Ammon's horn (tissue), 1 donor: ENCODE data around the gene FGF12.

Experiments used
- DNase-seq: peaks from one replicate; pipeline ENCODE4 v3.0.0-alpha.2; 2016; ENCODE audit warnings: low spot score

The FGF12 gene

DNA sequence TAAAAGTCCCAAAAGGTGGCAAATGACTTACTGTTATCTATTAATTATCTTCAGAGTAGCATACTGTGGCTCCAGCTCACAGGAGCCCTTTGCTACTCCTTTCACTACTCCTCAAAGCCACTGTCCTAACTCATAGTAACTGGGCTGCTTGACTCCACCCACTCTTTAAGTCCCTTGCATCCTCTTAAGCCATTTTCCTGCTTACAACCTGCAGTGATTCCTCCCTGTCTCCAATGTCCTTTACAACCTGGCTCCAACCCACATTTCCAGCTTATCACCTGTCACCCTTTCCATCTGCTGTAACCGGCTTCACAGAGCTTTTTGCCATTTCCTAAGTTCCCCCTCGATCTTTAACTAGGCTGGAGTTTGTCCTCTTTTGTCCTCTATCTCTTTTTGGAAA lies 388.1 kb downstream of the FGF12 start:
- DNase-seq: no peak

DNA sequence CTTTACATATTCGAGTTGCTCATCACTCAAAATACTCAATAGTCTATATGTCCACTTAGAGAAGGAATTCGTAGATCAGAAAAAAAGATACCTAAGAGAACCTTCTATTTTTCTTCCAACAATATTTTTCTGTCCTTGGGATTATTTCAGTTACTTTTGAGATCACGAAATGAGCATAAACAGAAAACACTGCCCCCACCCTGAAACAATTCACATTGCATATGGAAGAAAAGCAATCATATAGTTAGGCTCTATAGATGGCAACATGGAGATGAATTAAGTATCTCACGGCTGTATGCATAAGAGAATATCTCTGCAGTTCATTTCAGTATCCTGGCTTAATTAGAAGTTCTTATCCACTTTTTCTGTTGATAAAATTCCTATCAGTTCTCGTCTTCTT lies 391.1 kb downstream of the FGF12 start:
- DNase-seq: no peak

DNA sequence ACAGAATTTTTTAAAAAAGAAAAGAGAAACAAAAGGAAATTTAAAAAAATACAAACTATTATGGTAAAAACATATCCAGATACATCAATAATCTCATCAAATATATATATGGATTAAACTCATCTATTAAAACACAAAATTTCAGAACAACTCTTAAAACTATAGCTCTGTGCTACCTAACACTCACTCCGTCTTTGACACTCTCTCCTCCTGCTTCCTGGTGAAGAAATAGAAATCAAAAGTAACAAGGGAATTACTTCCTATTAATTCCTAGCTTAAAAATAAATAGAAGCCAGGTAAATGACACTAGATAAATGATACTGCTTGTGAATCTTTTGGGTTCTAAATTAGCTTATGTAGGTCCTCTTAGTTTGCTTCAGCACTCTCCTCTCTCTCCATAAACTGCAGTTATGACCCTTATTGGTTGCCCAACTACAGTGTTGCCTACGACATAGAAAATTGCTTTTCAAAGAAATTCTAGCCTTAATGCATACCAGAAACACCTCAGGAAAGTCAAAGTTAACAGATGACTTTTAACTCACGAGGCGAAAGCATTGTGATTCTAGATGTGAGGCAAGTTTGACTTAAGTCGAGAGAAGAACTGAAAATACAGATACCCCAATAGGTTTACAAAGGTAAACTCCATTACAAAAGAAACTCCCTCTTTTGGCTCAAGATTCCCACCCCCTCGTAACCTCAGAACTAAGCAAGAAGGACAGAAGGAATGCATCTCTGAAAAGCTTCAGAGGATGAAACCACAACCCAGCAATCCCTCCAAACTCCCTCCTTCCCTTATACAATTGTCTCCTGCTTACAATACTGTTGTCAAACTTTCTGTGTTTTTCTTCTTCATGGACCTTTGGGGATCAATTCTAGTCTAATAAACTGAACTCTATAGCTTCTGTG lies 394.7 kb downstream of the FGF12 start:
- no peak for DNase-seq

DNA sequence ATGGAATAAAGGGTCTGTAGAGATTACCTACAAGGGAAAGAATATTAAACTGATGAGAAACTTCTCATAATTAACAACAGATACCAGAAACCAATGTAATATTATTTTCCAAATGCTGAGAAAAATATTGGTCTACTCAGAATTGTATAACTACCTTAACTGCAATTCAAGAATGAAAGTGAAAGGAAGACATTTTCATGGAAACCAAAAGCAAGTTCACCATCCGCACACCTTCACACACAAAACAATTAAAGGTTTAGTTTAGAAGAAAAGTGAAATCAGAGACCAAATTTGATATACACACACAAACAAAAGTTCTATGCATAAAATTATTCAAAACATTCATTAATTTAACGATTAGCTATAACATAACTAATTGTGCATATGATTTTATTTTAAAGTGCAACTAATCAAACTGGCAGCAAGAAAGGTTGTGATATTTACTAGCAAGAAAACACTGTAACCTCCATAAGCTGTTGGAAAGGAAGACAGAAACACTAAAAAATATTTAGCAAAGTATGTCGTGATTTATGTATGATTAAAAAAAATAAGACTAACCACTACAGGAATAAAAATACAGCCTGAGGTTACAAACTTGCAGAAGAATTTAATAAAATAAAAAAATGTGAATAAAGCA lies 395.5 kb downstream of the FGF12 start:
- DNase-seq: no peak

DNA sequence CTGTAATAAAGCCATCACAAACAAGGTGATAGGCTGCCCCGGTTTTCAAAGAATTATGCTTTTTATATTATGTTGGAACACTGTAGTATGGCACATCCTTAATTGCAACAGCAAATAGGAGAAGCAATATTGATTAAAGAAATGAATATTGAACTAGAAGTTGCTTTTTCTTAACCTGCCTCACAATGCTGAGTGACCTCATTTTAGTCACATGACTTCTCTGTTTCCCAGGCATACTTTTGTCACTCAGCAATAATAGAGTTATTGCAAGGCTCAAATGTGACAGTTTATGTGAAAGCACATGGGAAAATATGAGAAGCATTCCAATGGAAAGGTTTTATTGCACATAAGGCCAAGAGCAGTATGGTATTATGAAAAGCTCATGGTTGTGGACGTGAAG lies 400.7 kb downstream of the FGF12 start:
- no peak for DNase-seq

DNA sequence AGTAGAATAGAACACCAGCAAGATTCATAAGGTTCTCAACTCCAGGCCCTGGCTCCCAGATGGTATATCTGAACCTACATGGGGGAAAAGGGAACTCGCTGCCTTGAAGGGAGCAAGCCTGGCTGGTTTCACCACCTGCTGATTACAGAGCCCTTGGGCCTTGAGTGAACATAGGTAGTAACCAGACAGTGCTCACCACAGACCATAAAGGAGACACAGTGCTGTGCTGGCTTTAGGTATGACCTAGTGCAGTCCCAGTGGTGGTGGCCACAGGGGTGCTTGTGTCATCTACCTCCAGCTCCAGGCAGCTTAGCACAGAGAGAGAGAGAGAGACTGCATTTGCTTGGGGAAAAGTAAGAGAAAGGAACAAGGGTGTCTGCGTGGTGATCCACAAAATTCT lies 409.8 kb downstream of the FGF12 start:
- no peak for DNase-seq

DNA sequence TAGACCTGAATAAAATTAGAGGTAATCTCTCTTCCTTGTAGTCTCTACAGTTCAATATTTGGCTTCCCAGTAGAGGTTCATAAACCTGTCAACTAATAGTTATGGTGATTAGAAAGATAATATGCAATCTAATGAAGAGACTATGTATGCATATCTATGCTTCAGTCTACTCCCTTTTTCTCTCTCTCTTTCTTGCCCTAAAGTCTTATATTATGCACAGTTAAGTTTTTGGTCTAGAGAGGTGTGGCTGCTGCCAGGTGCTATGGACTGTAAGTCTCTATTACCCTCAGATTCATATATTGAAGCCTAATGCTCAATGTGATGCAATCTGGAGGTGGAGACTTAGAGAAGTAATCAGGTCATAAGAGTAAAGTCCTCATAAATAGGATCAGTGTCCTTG lies 413.7 kb downstream of the FGF12 start:
- no peak for DNase-seq

DNA sequence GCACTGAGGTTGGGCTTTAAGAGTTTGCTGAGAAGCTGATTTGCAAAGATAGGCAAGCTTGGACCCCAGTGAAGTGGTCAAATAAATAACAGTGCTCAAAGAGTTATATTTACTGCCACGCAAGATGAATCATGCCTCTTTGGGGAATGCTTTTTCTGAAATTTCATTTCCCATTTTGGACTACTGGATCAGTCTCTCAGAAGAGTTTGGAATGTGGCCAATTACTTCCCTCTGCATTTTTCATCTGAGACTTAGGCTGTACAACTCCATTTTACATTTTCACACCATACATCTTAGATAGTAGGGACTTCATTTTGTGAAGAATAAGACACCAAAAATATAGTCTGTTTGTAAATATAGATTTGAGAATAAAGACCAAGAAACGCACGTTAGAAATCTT lies 419.7 kb downstream of the FGF12 start:
- DNase-seq: no peak

DNA sequence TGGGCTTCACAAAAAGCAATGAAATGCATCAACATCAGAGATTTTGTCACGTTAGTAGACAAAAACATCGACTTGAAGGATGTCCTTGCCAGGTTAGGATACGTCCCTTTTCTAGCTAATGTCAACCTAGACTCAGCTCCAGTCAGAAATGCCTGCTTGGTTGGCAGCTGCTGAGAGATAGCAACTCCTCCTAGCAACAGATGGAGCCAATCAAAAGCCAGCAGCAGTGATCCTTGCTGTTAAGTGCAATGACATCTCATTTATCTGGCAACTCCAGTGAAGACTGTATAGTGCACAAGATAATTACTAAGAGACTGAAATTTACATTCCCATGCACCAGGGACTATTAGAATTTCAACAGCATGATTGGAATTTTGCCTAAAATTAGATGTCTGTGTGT lies 424.1 kb downstream of the FGF12 start:
- DNase-seq: peak; percentile 37

DNA sequence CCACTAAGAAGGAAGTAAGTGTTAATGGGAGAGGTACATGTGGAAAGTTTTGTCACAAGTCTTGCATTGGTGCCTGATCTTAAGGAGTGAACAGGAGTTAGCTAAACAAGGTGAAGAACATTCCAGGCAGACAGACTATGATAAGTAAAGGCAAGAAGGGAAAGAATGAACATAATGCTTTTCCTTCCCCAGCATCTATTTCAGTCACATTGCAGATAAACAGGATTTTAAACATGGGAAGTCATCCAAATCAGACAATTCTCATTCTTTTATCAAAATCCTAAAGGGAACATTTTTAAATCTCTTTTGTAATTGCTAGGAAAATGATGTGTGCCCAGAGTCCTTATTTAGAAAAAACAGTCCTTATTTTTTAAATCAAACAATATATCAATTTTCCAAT lies 424.6 kb downstream of the FGF12 start:
- no peak for DNase-seq

DNA sequence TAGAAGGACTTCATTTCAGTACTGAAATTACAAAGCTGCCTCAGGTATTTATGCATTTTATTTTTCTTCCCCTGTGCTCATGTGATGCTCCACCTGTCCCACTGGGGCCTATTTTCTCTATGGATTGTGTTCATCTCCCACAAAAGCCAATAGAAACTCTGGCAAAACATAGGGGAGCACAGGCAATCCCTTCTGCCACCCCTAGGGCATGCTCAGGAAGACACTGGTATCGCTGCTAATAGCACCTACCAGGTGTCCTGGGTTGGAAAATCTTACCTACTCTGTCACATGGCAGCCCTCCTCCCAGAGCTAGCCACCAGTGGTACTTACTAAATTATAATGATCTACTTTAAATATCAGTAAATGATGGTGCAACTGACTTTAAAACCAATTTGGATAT lies 427.4 kb downstream of the FGF12 start:
- no peak for DNase-seq

DNA sequence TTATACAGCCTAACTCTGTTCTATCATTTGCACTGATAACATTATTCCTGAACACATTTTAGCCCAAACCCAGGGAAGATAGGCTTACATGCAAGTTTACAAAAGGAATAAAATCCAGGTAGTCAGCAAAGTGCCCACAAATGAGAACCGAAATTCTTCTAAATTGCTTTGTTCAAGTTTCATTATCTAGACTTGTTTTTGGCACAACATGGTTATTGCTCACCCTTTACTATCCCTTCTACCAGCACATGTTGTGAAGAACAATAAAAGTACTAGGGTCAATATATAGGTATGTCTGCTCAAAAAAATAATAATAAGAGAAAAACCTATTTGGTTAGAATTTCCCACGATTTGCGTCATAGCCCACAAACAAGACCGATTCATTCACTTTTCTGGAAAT lies 430.5 kb downstream of the FGF12 start:
- no peak for DNase-seq

DNA sequence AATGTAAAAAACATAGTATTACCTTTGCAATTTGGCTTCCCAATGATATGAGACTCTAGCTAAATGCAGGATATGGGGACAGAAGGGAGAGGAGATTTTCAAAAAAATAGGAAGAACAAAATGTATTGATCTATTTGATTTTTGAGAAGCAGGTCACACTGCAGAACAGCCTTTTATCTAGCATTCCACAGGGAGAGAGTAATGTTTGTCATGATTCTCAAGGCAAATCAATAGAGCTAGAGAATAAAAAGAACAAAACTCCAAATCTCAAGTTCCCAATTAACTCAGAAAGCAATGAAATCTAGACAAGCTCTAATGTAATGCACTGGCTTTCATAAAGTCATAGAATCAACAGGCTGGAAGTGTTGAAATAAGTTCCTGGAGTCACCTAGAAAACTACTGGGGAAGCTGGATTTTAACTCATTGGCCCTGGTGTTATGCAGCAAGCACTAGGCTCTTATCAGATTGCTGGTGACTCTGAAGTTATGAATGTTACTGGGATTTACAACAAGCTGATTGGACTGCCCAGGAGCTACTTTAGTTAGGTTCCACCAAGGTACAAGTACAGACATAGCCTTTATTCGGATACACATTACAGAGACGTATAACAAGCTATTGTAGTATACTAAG lies 442.8 kb downstream of the FGF12 start:
- no peak for DNase-seq

DNA sequence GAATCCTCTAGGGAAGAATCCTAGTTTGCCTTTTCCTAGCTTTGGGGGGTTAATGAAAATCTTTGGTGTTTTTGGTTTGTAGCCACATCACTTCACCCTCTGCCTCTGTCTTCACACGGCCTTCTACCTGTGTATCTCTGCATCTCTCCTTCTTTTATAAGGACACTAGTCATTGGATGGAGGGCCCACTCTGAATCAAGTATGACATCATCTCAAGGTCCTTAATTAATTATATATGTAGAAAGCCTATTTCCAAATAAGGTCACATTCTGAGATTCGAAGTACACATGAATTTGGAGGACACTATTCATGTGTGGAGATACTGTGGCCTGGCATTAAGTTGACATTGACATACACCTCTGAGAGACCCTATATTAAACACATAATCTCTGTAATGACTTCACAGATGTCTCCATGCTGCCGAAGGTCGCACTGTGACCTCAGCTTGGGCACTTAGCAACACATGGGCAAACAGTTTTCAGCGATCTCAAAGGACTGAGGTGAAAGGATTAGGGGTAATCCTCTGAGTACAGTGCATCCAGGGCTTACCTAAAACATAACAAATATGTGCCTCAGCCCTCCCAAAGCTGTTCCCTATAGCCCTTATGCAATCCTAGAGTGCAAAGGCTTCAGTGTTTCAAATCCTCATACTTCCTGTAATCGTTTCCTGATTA lies 446.0 kb downstream of the FGF12 start:
- DNase-seq: no peak

DNA sequence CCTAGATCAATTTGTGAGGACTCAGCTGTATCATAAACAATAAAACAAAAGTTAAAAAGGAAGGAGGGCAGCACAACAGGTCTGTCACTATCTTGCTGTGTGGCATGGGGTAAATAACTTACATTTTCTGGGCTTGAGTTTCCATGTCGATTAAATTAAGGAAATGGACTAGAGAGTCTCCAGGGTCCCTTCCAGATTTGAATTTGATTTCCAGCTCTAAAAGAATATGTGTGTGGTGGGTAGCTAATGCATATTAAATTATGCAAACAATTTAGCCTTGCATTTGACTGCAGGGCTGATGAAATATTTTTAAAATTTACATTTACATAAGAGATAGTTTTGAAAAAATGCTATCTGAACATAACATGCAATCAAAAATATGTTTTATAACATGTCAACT lies 447.7 kb downstream of the FGF12 start:
- DNase-seq: no peak

DNA sequence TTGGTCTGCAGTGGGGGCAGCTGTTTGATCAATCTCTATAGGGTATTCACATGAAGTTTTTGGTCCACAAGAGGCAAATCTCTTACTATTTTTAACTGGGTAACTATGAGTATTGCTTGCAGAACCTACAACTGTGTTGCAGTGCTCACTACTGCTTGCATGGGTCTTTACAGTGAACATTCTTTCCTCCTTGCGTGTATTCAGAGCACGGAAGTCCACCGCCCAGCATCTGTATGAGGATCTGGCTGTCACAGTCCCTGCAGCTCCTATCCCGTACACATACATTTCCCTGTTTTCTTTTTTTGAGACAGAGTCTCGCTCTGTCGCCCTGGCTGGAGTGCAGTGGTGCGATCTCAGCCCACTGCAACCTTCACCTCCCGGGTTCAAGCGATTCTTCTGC lies 449.9 kb downstream of the FGF12 start:
- DNase-seq: no peak

DNA sequence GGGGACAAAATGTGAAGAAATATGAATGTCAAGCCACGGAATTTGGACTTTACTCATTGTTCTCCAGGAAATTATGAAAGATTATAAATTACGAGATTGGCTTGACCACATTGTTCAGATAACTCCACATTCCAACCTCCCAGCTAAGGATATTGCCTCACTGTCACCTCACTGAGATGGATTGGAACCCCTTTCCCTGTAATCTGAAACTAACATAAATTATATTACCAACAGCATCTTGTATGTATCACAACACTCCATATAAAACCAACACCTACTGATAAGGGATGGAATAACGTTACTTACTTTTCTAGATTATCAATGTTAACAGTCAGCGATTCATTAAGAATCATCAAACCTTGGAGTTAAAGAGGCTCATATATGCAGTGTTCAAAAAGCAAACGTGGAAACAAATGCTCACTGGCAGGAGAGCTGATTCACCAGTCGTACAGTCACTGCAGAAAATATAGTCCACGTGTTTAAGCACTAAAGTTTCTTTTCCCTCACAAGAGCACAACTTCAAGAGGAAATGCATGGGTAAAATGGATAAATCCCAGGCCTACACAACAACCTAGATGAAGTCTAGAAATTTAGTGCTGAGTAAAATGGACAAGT lies 451.5 kb downstream of the FGF12 start:
- no peak for DNase-seq

DNA sequence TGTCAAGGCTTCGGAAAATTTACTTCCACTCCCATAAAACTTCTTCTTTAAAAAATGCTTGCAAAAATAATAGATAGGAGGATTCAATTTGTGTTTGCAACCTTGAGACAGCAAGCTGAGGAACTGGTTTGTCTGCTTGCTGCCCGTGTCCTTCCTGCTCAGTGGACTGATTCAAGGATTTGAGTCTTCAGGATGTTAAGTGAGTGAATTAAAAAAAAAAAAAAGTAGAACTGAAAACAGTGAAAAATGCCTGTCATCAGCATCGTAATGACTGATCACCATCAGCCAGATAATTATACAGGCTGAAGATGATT lies 453.7 kb downstream of the FGF12 start:
- no peak for DNase-seq

DNA sequence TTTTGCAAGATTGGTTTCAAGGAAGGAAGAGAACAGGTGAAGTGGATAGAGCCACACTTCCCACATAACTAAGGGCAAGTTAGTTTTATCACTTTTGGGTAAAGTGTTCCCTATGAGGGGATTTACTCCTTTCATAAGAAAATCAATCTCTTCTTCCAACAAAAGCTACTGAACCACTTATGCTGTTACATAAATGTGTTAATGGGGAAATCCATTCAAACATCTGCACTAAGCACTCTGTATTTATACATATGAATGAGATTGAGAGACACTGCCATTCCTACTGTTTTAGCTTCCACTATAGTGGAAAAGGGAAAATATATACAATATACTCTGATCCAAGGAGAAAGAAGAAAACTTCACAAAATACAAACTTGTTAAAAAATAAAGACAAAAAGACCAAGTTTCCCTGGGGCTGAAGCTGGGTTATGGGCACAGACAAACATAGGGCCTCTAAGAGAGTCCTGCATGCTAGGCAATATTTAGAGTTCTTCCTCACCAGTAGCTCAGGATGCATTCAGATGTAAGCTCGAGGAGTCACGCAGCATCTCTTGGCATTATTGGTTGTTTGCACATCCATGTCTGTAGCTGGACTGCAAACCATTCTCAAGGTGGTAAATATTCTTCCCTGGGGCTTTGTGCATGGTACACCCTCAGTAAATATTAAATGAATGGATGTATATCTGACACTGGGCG lies 454.2 kb downstream of the FGF12 start:
- no peak for DNase-seq

DNA sequence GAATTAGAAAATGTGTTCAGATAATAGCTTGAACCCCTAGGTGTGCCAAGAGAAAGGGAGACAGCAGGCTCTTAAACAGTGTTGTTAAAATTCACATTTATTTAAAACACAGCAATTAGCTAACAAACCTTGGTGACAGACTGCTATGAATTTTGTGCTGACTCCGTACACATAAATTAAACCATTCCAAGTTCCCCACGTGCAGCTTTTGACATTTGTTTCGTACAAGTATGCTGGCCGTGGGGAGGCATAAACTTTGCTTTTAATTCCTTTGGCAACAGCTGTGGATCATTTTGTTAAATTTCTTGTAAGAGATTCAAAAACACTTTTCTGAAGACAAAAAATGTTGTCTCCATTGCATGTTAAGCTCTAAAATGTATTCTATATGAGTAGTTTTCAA lies 465.3 kb downstream of the FGF12 start:
- no peak for DNase-seq

DNA sequence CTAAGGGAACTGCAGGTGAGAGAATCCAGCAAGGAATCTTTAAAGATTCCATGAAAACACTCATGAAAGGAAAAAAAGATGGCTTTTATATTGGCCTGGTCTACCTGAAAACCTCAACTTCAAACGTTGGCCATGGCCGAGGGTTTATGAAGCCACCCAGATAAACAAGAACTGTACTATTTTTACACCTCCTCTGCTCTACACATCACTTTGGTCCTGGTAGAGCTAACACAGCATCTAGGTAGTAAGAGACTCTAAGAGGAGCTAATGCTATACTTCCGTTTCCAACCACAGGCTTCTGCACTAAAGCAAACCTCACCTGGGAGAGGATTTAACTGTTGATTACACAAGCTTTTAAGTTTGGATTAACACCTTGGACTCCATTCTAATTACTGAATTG lies 466.2 kb downstream of the FGF12 start:
- no peak for DNase-seq
